HG03575 (cell line): ENCODE data around the gene LSR.
"Not testable (repeated sequence)": the region's sequence is repeated elsewhere in the genome, so short reads cannot be mapped to it uniquely, and the experiment has no call there.

ENCODE experiments used
- ATAC-seq: cut with Tn5 transposase; IDR thresholded peaks from one replicate; pipeline ENCODE4 v1.9.1; 2021; ENCODE audit not compliant: unreplicated experiment, insufficient number of reproducible peaks, low FRiP score; ENCODE audit errors: extremely low read depth

The LSR gene

GRCh38 chr19:35216833-35217648 is 31.8 kb upstream of the LSR start:
- no peak for ATAC-seq

GRCh38 chr19:35217649-35217990 is 31.2 kb upstream of the LSR start:
- no peak for ATAC-seq

DNA sequence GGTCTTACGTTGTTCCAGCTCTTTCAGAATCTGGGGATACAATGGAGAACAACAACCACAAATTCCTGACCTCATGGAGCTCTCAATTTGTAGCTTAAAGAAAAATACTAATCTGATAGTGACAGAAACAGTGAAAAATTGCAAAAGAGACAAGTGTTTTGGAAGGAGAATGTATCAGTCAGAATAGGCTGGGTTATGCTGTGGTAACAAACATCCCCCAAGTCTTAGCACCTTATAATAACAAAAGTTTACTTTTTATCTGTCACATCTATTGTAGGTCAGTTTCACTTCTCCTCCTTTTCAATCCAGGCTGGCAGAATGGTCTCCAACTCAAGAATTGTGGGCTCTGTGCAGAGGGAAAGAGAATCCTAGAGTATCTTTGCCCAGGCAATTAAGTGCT is 29.8 kb upstream of the LSR start:
- ATAC-seq = no peak

DNA sequence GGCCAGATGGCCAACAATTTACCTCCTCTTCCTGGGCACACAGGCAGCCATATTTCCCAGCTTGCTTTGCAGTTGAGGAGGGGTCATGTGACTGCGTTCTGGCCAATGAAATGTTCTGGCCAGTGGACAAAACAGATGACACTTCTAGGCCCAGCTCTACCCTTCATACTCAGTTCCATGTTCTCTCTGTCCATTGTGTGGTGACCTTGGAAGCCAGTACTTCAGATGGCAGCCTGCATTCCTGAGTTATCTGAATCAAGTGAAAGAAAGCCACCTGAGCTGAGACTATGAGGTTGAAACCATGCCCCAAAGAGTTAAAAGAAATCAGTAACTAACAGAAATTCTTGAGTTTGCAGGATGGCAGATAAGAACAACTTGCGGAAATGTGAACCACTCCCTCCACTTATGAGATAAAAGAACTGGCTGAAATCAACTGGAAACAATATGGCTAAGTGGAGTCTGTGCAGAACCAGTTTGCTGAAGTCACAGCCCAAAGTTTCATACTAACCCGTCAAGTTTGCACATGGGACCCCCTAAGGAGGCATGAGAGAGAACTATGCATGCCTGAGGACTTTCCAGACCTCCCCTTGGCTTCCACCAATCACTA is 28.4 kb upstream of the LSR start:
- ATAC-seq = no peak

DNA sequence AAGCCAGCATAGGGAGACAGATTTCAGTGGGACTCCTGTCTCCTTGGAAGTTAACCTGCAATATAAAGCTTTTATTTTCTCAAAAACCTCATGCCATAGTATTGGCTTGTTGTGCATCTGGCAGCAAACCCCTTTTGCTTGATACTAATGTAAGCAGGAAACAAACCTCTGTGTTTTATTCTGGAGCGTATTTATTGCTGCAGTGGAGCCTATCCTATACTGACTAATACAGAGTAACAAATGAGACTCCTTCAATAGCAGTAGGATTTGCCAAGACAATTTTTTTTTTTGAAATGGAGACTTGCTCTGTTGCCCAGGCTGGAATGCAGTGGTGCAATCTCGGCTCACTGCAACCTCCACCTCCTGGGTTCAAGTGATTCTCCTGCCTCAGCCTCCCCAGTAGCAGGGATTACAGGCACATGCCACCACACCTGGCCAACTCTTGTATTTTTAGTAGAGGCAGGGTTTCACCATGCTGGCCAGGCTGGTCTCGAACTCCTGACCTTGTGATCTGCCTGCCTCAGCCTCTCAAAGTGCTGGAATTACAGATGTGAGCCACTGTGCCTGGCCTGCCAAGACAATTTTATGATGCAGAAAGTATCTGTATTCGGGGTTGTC is 27.7 kb upstream of the LSR start:
- ATAC-seq = not testable (repeated sequence)

GRCh38 chr19:35222373-35223015 is 26.3 kb upstream of the LSR start:
- no peak for ATAC-seq

DNA sequence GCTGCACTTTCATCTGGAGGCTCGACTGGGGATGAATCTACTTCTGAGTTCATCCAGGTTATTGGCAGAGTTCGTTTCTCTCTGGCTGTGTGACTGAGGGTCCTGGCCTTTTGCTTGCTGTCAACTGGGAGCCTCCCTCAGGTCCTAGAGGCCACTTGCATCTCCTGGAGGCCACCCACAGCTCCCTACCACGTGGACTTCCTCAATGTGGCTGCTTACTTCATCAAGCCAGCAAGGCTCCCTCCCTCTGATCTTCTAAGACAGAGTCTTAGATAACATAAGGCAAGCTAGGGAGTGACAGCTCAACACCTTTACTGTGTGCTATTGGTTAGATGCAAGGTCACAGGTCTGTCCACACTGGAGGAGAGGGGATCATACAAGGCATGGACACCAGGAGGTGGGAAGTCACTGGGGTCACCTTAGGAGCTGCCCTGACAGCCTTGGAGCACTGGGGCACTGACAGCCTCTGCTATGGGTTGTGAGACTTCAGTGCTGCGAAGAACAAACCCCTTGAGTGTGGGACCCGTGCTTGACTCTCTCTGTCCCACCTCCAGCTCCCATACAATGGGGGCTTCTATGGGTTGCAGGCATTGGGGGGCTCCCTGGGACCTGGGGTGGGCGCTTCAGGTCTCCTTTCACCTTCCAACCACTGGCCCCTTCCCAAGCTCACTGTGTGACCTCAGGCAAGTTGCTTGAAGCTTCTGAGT is 25.6 kb upstream of the LSR start:
- no peak for ATAC-seq

DNA sequence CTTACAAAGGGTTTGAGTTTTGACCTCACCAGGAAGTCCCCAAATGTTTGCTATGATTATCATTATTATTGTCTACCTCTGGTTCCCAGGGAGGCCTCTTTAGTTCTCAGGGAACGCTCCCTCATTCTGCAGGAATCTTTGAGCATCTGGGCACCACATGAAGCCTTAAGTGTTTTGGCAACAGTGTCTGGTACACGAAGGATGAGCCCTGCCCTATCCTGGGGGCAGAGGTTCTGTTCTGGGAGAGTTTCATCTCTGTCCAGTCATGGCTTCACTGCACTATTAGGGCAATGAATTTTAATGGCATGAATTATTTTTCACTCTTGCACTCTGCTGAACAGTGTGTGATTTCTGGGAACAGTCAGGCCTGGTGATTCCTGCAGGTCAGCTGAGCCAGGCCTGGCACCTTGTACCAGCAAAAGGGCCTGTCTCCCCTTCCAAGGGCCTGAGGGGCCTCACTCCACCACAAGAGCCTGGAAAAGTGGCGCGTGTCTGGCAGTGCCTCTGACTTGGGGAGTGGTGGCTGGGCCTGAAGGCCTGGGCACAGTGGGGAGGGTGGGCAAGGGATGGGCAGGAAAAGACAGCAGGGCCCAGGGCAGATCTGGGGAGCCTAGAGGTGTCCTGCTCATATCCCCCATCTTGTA is 24.8 kb upstream of the LSR start:
- ATAC-seq = no peak

- no peak for ATAC-seq
Measured at GRCh38 chr19:35224681-35225571, 23.9 kb upstream of the LSR start.

DNA sequence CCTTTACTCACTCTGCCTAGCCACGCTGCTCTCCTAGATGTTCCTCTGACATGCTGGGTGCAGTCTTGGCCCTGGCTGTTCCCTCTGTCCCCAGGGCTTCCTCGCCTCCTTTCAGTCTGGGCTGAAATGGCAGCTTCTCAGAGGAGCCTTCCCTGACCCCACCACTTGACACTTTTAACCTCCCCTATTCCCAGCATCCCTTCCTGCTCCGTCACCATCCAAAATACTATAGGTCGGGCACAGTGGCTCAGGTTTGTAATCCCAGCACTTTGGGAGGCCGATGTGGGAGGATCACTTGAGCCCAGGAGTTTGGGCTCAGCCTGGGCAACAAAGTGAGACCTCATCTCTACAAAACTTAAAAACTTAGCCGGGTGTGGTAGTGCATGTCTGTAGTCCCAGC is 22.9 kb upstream of the LSR start:
- no peak for ATAC-seq

GRCh38 chr19:35226748-35227147 is 22.1 kb upstream of the LSR start:
- no peak for ATAC-seq

- ATAC-seq = no peak
Measured at GRCh38 chr19:35228177-35228930, 20.4 kb upstream of the LSR start, which contains the start of gene FAM187B. FAM187B (minus strand) TSS chr19:35228739; CDS start chr19:35228680, 59 bp downstream.

DNA sequence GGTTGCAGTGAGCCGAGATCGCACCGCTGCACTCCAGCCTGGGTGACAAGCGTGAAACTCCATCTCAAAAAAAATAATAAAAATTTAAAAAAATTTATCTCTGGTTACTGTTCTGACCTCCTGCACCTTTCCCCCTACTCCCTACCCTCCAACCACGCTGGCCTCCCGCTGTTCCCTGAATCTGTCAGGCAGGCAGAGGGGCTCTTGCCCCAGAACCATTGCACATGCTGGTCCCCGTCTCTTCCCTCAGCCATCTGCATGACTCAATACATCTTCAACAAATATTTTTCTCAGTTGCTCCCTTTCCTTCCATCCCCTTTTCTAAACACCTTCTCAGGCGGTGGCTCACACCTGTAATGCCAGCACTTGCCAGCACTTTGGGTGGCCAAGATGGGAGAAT is 19.2 kb upstream of the LSR start:
- no peak for ATAC-seq

DNA sequence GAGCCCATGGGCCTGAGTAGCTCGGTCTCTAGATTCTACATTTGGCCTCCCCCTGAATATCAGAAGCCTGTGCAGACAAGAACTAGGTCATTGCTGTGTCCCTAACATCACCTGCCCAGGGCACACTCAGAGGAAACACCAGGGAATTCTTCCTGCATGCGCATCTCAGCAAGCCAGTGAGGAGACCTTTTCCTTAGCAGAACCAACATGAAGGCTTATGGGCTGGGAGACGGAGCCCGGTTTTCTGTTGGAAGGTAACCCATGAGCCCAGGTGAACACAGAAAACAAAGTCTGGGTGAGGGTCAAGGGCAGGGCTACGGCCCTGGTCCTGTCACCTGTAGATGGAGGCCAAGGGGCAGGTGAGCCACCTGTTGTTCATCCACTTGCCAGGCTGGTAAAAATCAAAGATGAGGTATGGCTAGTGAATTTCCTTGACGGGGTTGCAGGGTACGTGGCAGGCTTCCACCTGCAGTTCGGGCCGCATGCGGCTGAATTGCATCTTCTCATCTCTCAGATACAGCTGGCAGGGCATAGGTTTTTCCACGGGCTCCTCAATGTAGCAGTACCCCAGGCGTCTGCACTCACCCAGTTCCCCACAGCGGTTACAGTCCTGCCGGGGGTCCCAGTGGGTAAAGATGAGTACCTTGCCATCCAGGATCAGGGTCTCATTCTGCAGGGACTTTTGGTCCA is 16.7 kb upstream of the LSR start:
- ATAC-seq = no peak

- no peak for ATAC-seq
Measured at GRCh38 chr19:35232912-35233311, 15.9 kb upstream of the LSR start.

DNA sequence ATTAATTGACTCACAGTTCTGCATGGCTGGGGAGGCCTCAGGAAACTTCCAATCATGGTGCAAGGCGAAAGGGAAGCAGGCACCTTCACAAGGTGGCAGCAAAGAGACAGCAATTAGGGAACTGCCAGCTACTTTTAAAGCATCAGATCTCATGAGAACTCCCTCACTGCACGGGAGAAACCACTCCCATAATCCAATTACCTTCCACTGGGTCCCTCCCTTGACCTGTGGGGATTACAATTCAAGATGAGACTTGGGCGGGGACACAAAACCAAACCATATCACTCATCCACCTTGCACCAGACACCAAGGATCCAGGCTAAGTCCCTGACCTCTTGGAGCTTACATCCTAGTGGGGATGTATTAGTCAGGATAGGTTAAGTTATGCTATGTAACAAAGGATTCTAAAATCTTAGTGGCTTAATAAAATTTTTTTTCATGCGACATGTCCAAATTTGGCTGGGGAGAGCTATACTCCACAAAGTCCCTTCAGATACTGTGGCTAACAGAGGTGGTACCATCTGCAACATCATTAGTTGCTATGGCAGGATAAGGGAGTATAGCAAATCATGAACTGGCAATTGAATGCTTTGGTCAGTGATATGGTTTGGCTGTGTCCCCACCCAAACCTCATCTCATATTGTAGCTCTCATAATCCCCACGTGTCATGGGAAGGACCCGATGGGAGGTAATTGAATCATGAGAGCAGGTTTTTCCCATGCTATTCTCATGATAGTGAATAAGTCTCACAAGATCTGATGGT is 12.0 kb upstream of the LSR start:
- no peak for ATAC-seq
